Lung microvascular endothelial cell (primary cell): ENCODE measurements around the gene ZNF488. TPM values are rescaled to one million over a fixed set of nuclear protein-coding genes. Genes with fewer than 3 reads are reported as not detected.
"Not testable (repeated sequence)": the region's sequence is repeated elsewhere in the genome, so short reads cannot be mapped to it uniquely, and the experiment has no call there.

Experiments
- DNase-seq, 2 donors: peaks; one replicate each; pipeline versions ENCODE4 v3.0.0 to v3.0.0-alpha.2; 2010; ENCODE audit warnings: low read depth in 2 of 2
- total RNA-seq: library from RNA; depleted of rRNA; stranded (reverse); fragments of >200 nt; gene quantifications from 2 replicates; pipeline ENCODE4 v1.2.1, GENCODE V29; 2014

The ZNF488 gene, protein sequence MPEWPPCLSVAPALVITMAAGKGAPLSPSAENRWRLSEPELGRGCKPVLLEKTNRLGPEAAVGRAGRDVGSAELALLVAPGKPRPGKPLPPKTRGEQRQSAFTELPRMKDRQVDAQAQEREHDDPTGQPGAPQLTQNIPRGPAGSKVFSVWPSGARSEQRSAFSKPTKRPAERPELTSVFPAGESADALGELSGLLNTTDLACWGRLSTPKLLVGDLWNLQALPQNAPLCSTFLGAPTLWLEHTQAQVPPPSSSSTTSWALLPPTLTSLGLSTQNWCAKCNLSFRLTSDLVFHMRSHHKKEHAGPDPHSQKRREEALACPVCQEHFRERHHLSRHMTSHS
- under 0.01 TPM in 2 replicates for total RNA-seq

DNA sequence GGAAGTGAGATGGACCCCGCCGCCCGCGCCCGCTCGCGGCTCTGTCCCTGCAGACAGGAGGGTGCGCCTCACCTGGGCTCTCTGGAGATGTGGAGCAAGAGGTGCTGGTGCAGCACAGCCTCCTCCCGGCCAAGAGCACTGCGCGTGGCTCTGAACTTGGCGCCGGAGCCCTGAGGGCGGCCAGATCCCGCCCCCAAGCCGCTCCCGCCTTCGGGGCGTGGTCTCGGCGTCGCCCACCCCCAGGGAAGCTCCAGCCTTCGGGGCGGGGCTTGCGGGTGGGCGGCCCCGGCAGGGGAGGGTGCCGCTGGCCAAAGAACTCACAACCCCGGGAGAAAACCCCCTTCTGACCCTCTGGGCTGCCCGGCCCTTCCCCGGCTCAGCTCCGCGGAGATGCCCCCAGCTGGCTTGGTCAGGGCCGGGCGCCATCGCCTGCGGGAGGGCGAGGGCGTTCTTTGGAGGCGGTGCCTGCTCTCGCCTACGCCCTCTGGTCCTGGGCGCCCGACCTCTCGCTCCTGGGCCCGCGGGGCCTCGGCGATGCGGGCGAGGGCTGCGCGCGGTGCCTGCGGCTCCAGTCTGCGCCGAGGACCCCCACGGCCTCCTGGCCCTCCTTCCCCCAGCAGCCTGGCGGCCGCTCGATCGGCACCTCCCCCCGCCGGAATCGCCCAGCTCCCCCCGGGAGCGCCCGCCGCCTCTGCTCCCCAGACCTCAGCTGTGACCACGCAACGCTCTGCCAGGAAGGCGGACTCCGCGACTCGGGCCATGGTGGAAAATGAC, at the start of gene ZNF488:
Gene ZNF488, minus strand, starts transcription at position 146 of the 774 bp plus-strand sequence. CDS start 15,464 bp downstream, outside the sequence.
- DNase-seq = peak; percentile 71 to 78

DNA sequence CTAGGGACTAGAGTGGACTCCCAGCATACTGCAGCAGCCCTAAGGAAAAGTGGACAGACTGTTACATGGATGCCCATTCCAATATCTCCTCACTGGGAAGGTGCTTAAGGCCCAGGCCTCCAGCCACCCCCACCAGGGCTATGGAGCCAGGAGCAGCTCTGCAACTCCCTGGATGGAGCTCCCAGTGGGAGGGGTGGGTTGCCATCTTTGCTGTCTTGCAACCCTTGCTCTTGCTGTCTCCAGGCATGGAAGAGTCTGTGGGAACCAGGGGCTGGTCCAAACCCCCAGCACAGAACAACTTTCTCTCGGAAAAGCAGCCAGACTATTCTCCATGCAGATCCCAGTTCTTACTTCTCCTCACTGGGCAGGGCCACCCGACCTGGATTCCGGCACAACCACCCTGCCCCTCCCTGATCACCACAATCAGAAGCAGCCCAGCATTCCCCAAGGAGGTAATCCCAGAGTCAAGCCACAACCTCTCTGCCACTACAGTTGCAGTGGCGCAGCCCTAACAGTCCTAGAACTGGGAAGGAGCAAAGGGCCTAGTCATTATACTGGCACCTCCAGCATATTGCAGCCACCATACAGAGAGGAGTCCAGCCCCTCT, 41.8 kb upstream of the ZNF488 start:
- DNase-seq = no peak

DNA sequence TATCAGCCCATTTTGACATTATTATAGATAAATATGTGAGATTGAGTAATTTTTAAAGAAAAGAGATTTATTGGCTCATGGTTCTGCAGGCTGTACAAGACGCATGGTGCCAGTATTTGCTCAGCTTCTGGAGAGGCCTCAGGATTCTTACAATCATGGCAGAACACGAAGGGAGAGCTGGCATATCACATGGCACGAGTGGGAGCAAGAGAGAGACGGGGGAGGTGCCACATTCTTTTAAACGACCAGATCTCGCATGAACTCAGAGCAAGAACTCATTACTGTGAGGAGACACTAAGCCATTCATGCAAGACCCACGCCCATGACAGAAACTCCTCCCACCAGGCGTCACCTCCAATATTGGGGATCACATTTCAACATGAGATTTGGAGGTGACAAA, 40.1 kb upstream of the ZNF488 start:
- DNase-seq = no peak

DNA sequence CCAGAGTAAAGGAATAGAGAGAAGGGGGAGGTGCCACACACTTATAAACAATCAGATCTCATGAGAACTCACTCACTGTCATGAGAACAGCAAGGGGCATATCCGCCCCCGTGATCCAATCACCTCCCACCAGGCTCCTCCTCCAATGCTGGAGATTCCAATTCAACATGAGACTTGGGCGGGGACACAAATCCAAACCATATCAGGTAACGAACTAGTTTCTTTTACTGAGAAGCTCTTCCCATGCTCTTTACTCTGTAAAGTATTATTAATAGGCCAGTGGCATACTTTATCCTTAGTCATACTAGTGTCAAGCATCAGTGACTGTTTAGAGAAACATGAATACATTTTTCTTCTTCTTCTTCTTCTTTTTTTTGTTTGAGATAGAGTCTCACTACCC, 39.4 kb upstream of the ZNF488 start:
- no peak for DNase-seq

DNA sequence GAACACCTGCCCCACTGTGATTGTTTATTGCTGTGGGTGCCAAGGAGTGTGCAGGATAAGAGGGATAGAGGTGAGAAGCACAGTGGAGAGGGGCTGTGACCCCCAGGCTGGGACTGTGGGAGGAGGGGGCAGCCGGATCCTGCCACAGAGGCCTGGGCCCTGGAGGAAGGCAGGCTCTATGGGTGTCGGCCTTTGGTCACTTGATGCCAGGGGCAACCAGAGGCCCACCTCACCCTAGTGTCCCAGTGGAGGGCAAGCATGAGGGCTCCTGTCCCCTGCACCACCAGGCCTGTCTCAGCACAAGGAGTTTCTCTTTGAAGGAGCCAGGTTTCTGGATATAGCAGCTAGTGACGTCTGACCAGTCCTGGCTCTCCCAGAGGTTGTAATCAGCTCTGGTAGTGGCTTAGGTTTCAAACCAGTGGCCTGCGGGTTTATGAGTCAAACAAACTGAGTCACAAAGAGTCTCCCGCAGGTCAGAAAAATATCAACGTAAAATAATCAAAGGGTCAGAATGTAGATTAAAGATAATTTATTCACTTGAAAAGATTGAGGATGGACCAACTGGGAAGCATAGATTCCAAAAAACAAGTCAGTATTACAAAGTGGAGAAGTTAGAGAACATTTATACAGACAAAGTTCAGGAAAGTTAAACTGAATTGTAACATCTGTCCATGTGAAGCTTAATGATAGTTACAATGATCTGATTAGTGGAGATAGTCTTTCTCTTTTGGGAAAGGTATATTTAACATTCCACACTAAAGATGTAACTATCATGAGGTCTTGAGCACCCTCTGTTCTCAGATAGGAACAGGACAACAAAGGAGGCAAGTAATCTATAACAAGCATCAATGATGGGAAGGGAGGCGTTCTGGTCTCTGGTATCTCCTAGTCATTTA, 37.2 kb upstream of the ZNF488 start:
- peak in 1 of 2 donors; percentile 23 for DNase-seq

DNA sequence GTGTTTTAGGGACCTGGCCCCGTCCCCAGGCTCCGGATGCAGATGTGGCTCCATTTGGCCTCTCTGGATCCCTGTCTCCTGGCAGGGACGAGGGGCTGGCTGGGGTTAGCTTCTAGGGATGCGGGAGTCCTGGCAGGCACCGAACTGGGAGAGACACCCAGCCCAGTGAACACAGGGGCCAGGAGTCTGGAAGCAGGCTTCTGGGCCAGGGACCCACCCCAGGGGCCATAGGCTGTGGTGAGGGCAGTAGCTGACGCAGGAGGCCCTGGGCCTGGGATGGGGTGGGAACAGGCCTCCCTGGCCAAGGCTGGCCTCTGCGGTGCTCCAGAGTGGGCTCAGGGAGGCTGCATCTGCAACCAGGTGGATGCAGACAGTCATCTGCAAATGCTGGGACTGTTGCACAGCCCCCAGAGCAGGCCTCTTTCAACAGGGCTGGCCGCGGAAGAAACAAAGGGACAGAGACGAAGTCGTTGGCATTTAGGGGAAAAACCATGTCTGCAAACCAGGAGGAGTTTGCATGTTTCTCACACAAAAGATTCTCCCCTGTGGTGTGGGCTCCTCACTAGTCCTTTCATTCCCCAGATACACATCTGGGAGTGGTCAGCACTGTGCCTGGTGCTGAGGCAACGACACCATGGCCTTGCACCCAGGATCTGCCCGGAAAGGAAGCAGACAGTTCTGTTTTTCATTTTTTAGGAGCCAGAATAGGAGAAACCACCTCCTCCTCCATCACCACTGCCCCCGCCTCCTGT, 36.4 kb upstream of the ZNF488 start:
- no peak for DNase-seq

DNA sequence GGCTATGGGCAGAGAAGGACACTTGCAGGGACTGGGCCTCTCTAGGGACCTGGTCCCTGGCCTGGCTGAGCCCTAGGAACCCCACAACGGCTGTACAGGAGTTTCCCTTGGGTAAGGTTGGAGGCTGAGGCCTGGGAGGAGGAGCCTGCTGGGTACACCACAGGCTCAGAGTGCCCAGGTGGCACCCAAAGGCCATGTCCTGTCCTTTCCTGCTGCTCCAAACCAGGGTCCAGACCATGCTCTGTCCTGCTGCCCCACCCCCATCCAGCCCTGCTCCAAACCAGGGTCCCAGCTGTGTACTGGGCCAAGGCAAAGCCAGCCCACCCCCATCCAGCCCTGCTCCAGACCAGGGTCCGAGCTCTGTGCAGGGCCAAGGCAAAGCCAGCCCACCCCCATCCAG, 35.3 kb upstream of the ZNF488 start:
- no peak for DNase-seq

DNA sequence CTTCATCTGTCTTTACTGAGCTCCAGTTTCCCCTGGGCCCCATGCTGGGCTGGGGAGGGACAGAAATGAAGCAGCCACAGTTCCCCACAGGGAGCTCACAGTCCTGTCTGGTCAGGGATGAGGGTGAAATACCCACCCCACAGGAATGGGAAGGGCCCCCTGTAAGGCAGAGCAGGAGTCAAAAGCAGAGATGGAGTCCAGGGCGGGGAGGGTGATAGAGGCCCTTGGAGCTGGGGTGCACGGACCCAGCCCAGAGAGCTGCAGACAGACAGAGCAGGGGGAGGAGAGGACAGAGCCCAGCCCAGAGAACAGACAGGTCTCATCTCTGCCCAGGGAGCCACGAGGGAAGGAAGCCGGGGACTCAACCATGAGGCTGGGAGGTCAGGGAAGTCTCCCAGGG, 34.9 kb upstream of the ZNF488 start:
- no peak for DNase-seq

DNA sequence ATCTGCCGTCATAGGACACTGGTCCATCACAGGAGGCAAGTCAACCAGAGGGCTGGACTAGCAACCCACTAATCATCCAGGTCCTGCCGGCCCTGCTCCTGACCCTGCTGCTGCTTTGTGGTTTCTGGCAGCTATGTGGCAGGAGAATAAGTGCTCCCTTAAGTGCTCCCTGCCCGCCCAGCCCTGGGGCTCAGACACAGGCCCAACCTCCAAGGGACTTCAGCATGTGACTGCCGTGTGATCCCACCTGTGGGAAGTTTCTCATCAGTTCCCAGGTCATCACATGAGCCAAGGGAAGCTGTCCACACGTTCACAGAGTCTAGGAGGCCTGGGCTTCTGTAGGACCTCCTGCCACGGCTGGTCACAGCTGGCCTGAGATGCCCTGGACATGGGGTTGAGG, 34.2 kb upstream of the ZNF488 start:
- DNase-seq = no peak

DNA sequence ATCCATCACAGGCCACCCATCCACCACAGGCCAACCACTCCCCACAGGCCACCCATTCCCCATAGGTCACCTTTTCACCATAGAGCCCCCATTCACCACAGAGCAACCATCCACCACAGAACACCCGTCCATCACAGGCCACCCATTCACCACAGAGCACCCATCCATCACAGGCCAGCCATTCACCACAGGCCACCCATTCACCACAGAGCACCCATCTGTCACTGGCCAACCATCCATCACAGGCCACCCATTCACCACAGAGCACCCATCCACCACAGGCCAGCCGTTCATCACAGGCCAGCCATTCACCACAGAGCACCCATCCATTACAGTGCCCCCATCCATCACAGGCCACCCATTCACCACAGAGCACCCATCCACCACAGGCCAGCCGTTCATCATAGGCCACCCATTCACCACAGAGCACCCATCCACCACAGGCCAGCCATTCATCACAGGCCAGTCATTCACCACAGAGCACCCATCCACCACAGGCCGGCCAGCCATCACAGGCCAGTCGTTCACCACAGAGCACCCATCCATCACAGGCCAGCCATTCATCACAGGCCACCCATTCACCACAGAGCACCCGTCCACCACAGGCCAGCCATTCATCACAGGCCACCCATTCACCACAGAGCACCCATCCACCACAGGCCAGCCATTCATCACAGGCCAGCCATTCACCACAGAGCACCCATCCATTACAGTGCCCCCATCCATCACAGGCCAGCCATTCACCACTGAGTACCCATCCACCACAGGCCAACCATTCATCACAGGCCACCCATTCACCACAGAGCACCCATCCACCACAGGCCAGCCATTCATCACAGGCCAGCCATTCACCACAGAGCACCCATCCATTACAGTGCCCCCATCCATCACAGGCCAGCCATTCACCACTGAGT, 32.5 kb upstream of the ZNF488 start:
- not testable (repeated sequence) for DNase-seq

DNA sequence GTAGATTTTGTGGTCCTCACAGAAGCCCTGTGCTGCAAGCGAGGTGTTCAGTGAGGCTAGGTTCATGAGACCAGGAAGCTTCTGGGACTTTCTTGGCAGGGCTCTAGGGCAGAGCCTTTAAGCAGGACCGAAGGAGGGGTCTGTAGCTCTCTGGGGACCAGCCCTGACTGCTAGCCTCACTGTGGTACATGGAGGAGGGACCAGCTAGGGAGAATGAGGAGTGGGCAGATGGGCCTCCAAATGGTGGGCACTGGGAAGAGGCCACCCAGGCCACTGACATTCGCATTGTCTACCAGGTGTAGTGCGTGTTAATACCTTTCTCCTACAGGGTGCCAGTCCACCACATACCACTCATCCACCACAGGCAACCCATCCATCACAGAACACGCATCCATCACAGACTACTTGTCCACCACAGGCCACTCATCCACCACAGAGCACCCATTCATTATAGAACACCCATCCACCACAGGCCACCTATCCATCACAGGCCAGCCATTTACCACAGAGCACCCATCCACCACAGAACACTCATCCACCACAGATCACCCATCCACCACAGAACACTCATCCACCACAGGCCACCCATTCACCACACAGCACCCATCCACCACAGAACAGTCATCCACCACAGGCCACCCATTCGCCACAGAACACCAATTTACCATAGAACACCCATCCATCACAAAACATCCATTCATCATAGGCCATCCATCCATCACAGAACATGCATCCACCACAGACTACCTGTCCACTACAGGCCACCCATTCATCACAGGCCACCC, 31.6 kb upstream of the ZNF488 start:
- DNase-seq = no peak

DNA sequence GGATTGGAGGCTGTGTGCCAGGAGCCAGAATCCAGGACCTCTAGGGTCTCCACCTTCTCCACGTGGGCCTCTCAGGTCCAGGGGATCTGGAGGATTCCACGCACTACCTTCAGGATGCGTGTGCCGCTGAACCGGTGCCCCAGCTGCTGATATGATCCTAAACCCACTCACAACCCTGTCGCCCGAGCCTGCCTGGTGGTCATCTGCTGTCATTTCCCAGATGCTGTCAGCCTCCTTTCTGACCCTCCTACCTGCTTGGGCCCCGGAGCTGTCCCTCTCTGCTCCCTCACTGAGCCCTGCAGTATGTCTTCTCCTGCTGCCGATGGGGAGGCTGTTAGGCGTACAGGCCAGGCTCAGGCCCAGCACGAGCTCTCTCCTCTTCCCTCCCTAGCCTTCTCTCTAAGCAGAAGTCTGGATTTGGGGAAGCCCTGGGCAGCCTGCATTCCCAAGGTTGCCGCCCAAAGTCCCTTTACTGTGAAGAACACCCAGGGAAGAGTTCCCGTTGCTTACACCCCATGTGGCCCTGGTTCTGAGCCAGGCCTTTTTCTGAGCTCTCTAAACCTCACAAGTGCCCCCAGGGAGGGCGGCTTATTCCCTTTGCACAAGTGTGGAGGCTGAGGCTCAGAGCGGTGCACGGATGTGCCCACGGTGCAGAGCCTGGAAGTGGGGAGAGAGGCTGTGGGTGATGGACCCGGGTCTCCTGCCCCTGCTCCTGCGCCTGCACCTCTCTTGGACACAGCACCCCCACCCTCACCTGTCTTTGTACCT, 30.8 kb upstream of the ZNF488 start:
- DNase-seq = no peak

DNA sequence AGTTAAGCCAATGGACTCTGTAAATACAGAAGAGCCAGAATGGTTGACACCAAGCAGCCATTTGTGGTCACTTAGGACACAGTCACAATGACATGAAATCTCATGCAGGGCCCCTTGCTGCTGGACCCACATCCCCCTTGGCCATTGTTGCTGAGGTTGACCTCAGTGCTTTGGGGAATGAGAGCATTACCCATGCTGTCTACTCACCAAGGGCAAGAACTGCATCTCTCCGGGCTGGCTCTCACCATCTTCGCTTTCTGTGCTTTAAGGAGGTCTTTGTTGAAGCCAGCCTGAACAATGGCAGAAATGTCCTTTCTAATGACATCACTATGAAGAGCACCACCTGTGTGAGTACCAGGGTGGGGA, 30.1 kb upstream of the ZNF488 start:
- DNase-seq = no peak

DNA sequence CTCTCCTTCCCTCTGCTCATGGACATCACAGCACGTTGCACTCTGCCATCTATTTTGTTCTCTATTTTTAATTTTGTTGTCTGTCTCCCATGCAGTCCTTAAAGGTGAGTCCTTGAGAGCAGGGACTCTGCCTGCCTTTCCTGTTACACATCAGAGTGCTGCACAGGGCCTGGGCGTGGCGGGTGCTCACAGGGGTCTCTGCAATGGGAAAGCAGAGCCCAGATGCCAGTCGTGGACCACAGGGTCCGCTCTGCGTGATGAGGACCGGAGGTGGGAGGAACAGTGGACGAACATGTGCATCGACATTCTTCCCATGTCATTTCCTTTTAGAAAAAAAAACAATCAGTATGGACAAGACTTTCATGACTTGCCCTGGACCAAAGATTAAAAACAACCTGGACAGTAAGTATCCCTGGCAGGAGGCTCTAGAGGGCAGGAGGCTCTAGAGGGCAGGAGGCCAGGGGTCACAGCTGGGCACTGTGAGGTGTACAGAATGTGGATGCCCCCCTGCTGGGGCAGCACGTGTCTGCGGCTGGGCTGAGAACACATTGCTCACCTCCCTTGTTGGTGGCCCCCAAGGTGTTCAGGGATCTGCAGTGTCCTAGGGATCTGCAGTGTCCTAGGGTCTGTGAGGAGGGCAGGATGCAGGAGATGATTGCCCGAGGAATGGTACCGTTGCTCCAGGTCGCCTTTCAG, 29.6 kb upstream of the ZNF488 start:
- peak; percentile 39 to 58 for DNase-seq

DNA sequence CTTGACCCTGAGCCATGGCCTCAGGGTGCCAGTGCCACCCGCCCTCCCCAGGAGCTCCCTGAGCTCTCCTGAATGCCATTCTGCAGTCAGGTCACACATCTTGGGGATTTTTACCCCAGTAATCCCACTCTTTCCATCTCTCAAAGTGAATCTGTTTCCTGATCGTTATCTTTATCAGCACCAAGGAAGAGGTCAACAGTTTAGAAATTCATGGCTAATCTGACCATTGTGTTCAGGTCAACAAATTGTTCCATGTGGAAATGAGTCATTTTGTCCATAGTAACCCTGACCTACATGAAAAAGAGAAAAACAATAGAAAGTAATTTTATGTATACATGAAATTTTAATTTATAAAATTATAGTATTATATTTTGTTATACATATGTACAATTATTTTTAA, 28.8 kb upstream of the ZNF488 start:
- DNase-seq = peak; percentile 77 to 84

DNA sequence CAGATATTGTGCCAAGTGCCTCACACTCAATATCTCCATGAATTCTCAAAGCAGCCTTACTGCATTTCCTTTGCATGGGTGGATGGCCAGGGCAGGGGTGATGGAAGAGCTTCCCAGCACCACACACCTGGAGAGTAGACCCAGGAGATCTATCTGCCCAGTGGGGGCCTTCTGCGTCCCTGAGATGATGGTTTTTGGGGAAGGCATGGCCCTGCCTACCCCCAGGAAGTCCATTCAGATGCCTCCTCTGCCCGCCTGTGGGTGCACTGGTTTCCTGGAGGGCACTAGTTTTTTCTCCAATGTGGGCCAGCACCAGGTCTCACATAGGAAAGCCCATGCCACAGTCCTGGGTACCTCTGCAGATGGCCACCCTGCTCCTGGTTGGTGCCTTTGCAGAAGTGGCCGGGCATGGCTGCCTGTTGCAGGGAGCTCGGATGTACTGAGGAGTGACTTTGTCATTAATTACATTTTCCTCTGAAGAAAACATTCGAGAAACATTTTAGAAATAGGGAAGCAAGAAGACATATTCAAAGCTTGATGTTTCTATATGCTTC, 28.2 kb upstream of the ZNF488 start:
- DNase-seq = no peak

DNA sequence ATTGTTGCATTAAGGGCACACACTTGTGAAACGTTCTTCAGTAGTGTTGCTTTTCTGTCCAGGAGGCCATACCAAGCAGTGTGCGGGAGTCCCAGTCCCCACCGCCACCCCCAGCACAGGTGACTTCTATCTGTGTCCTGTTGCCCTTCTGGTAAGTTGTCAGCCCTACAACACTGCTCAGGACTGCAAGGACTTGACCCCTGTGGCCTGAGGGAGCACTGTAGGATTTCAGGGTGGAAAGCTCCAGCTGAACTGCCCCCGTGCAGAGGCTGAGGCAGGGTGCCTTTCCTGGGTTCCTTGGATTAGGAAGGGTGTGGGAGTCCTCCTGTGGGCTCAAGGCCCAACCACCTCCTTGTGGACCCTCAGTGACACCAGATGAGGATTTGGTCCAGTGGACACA, 26.8 kb upstream of the ZNF488 start:
- DNase-seq = no peak
